ENCODE measurements around the gene FOXK1. TPM values are rescaled to one million over a fixed set of nuclear protein-coding genes. Genes with fewer than 3 reads are reported as not detected.

FOXK1 gene
- total RNA-seq, 1 experiment from 2014 or later, result 20.9 TPM

DNA sequence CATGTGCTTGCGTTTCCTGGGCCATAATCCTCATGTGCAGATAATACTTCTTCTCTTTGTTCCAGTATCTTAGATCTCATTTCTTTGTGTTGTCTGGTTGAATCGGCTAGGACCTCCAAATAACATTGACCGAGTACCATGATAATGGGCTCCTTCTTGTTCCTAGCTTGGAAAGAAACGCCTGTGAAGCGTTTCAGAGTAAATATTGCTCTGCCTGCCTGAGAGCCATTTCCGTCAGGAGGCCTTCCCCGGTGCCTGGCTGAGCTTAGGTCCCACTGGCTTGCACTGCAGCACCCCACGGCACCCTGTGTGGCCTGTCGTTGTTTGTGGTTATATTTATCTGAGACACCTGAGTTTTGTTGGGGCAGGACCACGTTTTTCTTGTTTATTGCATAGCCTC is 17.7 kb downstream of the FOXK1 start:
- DNase-seq (ENCODE audit: low read depth), result no peak

DNA sequence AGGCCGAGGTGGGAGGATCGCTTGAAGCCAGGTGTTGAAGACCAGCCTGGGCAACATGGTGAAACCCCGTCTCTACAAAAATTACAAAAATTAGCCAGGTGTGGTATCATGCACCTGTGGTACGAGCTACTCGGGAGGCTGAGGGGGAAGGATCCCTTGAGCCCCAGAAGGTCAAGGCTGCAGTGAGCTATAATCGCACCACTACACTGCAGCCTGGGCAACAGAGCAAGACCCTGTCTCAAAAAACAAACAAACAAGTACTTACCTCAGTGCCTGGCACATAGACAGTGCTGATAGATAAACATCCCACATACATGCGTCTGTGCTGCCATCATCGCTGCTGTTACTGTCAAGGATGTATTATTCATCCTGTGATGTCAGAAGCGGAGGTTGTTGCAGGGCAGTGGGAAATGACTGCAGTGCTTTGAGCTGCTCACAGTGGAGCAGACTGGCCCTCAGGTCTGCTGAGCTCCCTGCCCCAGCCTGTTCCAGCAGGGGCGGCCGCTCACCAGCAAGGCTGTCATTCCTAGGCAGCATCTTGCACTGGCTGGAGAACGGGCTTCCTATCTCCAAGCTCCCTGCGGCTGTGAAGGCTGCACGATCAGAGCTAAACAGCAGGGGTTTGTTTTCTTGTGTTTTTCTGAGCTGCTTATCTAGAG is 18.6 kb downstream of the FOXK1 start:
- no peak for DNase-seq (ENCODE audit: low read depth)

DNA sequence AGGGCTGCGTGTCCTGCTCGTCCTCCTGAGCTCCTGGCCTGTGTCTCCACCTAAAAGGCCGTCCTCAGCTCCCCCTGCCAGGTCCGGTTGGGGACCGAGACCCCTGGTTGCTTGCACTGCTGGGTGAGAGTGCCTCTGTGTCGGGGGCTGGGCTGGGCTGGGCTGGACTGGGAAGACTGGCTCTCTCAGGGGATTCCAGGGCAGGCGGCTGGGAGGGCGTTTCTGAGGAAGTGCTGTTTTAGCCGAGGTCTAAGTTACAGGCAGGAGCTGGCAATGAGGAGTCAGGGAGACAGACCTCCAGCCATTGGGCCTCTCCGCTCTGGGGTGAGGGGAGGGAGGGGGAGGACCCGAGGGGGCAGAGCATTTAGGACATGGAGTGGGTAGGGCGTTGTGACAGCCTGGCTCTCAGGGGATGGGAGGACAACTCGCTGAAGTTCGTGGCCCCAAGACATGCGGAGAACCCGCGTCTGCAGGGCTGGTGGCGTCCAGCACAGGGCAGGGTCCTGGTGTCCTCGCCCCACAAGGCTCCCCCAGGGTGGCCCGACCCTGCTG is 20.9 kb downstream of the FOXK1 start:
- no peak for DNase-seq (ENCODE audit: low read depth)

DNA sequence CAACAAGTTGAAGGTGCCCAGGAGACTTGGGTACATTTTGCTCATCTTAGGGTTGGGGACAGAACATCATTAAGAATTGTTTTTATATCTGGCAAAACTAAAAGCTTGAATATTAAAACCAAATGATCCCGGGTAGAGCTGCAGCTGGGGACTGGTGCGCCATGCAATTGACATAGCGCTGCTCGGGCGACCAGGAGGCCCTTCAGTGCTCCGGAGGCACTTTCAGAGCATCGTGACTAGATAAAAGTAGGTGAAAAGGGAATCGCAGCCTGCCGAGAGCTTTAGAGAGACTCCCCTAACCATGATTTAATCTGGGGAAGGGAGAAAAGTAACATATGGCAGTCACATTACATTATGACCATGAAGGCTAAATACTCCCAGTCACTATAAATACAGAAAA is 21.4 kb downstream of the FOXK1 start:
- no peak for DNase-seq (ENCODE audit: low read depth)

DNA sequence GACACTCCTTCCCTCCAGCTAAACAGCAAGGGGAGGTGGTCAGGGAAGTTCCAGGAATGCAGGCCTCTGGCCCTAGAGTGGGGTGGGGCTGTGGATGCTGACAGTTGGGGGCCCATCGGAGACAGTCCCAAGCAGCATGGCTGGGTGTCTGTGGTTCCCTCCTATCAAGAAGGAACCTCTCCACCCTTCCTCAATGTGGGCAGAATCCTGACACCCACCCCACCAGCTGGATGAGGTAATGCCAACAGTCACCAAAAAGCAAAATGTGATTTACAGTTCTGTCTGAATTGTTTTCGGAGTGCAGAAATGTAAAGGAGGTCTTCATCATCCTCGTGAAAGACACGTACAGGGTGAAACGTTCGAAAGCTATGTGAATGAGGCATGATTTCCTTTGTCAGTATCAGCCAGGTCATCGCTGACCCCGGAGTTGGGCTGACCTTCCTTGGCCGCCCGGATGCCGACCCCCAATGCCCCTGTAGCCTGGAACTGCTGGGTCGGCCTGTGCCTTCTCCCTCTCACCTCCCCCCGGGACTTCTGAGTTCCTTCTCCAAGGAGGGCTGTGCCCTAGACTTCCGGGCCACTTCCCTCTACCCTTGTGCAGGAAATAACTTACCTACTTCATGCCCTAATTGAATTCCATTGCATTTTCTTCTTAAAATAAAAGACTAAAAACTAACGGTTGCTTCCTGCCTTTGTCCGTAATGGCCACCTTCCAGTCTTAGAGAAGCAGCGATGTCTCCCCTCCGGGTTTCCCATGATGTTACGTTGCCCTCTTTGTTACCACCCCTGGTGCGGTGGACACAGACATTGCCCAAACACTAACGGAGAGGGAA is 24.5 kb downstream of the FOXK1 start:
- peak; percentile 33 for DNase-seq (ENCODE audit: low read depth)

DNA sequence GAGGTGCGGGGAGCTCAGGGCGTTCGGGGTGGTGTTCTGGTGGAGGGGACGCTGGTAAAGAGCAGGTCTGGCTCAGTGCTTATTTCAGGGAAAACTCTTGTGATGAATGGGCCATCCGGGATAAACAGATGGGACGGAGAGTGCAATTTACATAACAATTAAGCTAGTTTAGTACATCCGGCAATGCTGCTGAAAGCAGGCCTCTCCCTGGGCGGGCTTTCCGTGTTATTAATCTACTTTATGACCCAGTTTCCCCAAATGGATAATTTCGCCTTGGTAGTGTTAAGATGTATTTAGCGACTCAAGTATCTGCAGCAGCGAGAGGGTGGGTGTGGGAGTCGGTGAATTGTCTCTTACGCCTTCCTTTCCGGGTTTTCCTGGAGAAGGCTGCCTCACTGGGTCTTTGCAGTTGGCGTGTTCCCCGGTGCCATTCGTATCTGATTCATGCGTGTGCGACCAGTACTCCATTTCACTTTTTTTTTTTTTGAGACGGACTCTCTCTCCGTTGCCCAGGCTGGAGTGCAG is 25.2 kb downstream of the FOXK1 start:
- DNase-seq (ENCODE audit: low read depth), result no peak

DNA sequence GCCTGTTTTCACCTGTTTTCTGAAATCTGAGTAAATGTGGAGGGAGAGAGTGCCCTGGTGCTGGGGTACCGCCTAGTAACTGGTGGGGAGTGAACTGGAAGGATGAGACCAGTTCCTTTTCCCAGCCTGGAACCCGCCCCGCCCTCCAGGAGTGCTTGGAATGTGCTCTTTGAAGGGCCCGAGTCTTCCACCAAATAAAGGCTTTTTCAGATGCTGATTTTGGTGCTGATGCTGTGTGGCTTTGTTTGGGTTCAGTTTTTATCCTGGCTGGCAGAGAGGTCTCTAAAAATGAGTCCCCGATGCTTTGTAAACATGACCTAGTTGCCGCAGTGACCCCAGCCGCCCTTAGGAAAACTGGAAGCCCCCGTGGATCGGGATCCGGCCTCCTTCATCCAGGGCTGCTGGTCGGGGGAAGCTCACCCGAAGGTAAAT is 25.9 kb downstream of the FOXK1 start:
- no peak for DNase-seq (ENCODE audit: low read depth)

DNA sequence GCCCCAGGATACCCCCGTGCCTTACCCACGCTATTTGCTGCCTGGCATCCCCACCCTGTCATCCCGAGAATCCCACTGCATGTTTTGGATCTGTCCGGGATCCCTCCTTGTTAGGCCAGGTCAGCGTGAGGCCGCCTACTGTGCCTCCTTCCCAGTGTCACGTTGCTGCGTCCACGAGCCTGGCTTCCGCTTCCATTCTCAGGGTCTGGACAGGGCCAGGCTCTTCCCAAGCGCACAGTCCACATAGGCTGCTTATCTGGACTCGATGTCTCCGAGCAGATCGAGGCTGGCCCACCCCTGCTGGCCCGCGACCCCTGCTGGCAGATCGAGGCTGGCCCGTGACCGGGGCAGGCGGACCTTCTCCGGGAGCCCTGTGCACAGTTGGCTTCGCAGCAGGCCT is 27.1 kb downstream of the FOXK1 start:
- no peak for DNase-seq (ENCODE audit: low read depth)

DNA sequence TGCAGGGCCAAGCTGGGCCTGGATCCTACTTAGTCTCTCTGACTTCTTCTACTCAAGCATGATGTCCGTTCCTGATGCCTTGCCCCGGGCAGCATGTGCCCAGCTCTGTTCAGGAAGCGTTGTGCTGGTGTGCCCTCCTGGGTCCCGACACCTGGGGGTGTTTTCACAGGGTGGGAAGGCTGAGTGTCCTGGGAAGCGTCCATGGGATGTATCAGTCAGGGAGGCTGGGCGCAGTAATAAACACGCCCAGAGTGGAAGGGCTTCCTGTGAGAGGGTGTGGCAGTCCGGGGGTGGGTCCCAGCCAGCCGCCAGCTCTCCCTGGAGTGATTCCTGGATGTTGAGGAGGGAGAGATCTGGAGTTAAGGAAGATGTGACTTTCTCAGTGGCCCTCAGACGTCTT is 29.0 kb downstream of the FOXK1 start:
- no peak for DNase-seq (ENCODE audit: low read depth)

DNA sequence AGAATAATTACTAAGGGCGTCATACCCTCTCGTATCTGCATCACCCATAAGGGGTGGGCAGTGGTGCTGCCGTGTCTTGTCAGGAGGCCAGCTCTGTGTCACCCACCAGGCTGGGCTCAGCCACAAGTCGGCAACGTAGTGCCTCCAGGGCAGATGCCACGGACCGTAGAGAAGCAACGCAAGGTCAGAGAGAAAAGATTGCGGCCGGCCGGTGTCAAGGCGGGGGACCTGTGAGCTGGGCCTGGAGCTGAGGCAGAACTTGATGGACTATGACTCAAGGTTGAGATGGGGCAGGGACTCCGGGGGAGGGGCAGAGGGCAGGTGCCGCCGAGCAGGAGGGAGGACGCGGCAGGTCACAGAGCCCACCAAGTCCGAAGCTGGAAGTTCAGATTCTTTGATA is 29.5 kb downstream of the FOXK1 start:
- DNase-seq (ENCODE audit: low read depth), result no peak

DNA sequence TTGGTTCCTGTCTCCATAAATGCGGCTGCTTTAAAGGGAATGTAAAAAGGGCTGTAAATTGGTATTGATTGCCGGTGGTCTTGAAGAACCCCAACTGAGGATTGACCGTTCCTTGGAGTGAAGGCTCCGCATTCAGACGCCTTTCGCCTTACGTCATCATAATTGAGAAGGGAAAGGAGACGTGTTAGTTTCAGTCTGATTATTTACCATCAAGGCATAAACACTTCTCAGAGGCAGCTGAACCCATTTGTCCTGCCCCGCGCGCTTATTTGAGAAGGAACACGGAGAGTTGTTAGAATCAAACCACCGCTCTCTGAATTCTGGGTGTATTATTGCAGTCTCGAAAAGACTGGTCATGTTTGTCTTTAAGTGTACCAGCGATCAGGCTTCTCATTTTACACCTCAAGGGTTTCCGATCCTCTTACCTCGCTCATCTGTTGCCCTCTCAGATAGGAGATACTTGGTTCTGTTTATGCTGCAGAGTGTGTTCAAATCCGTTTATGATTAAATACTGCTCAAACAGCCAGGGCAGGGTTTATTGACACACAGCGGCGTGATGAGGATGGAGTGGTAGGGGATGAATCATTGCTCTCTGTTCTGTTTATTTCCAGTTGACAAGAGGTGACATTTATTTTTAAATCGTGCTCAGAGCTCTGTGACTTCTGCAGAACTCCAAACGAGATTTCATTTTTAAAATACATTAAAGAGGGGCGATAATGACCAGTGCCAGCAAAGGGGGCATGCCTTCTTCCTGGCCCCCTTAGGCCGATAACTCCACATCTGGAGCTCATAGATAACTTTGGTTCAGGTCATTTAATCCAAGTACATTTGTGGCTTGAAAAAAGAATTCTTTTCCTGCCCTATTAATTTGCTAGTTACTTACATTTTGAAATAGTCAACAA is 30.4 kb downstream of the FOXK1 start:
- no peak for DNase-seq (ENCODE audit: low read depth)

DNA sequence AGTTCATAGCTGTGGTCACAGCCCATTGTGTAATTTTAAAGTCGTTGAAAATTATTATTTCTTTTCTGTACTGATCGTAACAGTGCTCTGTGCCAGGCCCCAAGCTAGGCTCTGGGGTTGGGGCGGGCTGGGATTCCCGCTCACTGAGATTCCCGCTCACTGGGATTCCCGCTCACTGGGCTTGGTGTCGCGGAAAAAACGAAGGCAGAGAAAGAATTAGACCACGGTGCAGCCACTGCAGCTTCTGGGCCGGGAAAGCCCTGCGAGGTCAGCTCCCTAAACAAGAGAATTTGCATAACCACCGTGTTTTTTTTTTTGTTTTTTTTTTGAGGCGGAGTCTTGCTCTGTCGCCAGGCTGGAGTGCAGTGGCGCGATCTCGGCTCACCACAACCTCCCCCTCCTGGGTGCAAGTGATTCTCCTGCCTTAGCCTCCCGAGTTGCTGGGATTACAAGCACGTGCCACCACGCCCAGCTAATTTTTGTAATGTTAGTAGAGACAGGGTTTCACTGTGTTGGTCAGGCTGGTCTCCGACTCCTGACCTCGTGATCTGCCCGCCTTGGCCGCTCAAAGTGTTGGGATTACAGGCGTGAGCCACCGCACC is 31.2 kb downstream of the FOXK1 start:
- no peak for DNase-seq (ENCODE audit: low read depth)

DNA sequence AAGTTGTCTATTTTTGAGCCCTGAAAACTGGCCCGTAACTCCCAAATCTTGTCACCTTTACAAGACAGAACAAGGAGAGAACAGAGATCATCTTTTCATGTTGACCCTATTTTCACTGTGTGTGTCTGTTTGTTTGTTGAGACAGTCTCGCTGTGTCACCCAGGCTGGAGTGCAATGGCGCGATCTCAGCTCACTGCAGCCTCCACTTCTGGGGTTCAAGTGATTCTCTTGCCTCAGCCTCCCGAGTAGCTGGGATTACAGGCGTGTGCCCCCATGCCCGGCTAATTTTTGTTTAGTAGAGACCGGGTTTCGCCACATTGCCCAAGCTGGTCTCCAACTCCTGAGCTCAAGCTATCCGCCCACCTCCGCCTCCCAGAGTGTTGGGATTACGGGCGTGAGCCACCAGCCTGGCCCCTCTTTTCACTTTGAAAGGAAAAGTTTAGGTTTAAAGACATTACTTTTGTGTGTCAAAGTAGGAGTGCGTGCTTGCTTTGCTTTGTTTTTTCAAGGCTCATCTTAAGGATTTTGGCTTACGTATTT is 32.1 kb downstream of the FOXK1 start:
- no peak for DNase-seq (ENCODE audit: low read depth)

DNA sequence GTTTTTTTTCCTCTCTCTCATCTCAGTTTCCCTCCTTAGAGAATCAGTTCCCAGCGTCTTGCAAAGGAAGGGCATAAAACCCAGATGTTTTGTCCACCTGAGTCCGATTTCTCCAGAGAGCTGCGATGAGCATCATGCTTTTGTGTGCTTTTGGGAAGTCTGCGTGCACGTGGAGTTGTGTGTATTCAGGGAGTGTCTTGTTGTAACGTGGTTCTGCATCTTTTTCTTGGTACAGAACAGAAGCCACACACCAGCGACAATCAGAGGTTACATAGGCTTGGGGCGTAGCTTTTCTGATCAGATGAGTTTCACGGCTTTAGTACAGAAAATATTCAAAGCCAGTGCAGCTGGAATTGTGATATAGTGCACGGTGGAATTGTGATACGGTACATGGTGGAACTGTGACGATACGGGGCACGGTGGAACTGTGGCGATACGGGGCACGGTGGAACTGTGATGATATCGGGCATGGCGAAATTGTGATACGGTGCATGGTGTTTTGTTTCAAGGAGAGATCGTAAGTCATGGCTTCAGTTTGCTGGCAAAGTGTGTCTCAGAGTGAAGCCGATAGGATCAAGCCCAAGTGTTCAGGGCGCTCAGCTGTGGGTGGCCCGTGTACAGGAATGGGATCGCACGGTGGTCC is 32.8 kb downstream of the FOXK1 start:
- no peak for DNase-seq (ENCODE audit: low read depth)

DNA sequence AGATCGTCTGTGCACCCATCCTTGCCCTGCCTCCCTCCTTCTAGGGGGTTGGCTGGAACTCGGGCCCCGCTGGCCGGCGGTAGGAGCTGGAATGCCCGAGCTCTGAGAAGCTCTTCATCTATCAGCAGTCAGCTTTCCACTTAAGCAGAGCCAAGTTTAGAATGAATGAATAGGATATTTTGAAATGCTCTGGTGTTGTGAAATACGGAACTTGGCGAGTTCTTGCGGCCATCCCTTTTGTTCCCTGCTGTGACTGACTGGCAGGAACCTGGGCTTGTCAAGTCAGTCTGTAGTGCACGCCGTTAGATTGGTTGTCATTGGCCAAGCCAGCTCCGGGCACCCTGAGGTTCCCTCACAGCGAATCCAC is 33.3 kb downstream of the FOXK1 start:
- DNase-seq (ENCODE audit: low read depth), result no peak

DNA sequence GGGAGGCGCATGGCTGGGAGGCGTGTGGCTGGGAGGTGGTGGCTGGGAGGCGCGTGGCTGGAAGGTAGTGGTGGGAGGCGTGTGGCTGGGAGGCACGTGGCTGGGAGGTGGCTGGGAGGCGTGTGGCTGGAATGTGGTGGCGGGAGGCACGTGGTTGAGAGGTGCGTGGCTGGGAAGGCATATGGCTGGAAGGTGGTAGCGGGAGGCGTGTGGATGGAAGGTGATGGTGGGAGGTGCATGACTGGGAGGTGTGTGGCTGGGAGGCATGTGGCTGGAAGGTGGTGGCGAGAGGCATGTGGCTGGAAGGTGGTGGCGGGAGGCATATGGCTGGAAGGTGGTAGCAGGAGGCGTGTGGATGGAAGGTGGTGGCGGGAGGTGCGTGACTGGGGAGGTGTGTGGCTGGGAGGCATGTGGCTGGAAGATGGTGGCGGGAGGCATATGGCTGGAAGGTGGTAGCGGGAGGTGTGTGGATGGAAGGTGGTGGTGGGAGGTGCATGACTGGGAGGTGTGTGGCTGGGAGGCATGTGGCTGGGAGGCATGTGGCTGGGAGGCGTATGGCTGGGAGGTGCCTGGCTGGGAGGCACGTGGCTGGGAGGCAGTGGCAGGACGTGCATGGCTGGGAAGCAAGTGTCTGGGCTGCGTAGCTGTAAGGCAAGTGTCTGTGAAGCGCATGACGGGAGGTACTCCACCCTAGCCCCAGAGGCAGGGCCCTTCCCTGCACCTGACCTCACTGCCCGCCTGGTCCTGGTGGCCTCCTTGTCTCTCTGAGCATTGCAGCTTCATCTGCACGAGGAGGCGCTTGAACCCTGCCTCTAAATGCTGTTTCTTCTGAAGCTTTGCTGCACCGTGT is 35.1 kb downstream of the FOXK1 start:
- no peak for DNase-seq (ENCODE audit: low read depth)

DNA sequence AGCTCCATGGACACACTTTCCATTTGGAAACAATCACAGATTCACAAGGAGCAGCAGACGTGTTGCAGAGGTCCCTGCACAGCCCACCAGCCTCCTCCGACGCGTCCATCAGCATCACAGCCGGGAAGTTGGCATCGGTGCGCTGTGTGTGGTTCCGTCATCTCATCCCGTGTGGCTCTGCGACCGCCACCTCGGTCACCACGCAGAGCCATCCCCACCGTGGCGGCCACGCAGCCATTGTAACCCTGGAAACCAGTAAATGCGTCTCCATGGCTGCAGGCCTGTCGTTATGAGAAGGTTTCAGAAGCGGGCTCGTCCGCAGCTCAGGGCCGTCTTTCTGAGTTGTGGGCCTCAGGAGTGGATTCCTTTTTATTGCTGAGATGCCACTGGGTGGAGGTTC is 36.0 kb downstream of the FOXK1 start:
- no peak for DNase-seq (ENCODE audit: low read depth)

DNA sequence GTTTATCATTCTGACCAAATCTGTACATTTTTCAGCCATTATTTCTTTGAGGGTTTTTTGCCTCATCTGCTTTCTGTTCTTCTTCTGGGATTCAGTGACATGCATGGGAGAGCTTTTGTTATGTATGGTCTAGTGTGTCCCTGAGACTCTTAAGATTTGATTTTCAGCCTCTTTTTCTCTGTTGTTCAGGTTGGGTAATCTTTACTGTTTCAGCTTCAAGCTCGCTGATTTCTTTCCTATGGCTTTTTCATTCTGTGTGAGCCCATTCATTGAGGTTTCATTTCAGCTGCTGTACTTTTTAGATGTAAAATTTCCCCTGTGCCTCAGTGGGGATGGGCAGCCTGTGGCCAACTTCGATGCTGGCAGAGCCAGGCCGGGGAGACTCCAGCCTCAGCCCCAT is 38.1 kb downstream of the FOXK1 start:
- DNase-seq (ENCODE audit: low read depth), result no peak

DNA sequence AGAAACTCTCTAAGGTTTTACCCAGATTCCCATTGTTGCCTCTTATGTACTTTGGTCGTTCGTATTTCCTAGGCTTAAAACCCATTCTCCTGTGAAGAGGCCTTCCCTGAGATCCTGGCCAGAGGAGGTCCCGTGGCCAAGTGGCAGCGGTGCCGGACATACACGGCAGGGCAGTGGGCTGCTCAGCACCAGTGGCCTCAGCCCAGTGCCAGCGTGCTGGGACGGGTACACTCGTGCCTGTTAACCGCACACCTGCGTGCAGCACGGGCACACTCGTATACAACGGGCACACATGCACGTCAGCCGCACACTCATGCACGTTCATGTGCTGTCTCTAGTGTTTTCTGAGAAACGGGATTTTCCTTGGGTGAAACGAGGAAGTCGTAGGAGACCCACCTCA is 40.2 kb downstream of the FOXK1 start:
- no peak for DNase-seq (ENCODE audit: low read depth)
